Skeletal muscle tissue (tissue), 4 donors: Measurements from ENCODE around the gene NODAL. TPM values are rescaled to one million over a fixed set of nuclear protein-coding genes. Genes with fewer than 3 reads are reported as not detected.
A peak's percentile ranks its signal among the peaks of the same experiment; 100 is the strongest.

ENCODE experiments used
- H3K27ac ChIP-seq: one replicate; pipeline ENCODE4 v1.7.0; 2013; ENCODE audit warnings: mild to moderate bottlenecking, low read depth, low read length, inconsistent platforms
- H3K27me3 ChIP-seq, 3 donors: one replicate each; pipeline ENCODE4 v1.7.0; 2013; ENCODE audit warnings: low read length in 3 of 3; ENCODE audit not compliant: control insufficient read depth in 3 of 3, insufficient read depth in 3 of 3
- H3K36me3 ChIP-seq, 3 donors: one replicate each; pipeline ENCODE4 v1.7.0; 2013; ENCODE audit warnings: low read length in 3 of 3; ENCODE audit not compliant: control insufficient read depth in 3 of 3, insufficient read depth in 3 of 3
- H3K4me1 ChIP-seq, 3 donors: one replicate each; pipeline ENCODE4 v1.7.0; 2013; ENCODE audit warnings: low read length in 3 of 3, mild to moderate bottlenecking in 3 of 3; ENCODE audit not compliant: control insufficient read depth in 3 of 3, insufficient read depth in 3 of 3
- H3K4me3 ChIP-seq, 3 donors: one replicate each; pipeline ENCODE4 v1.7.0; 2013; ENCODE audit warnings: low read length in 3 of 3
- H3K9ac ChIP-seq, 3 donors: one replicate each; pipeline ENCODE4 v1.7.0; 2013; ENCODE audit warnings: low read length in 3 of 3, mild to moderate bottlenecking in 3 of 3, moderate library complexity in 2 of 3, low read depth in 1 of 3
- H3K9me3 ChIP-seq, 3 donors: one replicate each; pipeline ENCODE4 v1.7.0; 2013; ENCODE audit warnings: low read length in 3 of 3; ENCODE audit not compliant: control insufficient read depth in 3 of 3
- total RNA-seq: library from RNA; depleted of rRNA; stranded (reverse); fragments of >200 nt; gene quantifications from one replicate; pipeline ENCODE4 v1.2.3, GENCODE V29; 2014
- donor health status: Osteomylitis.

The NODAL gene
- total RNA-seq, 1 donor from 2014 or later, result not detected

DNA sequence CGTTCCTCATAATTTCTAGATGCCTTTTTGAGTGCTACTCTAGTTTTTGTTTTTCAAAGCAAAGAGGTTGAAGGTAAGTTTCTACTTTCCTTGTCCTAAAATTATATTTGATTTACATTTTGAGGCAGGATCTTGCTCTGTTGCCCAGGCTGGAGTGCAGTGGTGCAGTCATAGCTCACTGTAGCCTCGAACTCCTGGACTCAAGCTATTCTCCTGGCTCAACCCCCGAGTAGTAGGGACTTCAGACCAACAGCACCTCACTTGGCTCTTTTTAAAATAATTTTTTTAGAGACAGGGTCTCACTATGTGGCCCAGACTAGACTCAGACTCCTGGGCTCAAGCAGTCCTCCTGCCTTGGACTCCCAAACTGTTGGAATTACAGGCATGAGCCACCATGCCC is 22.8 kb downstream of the NODAL start:
- Histone ChIP-seq H3K9ac (no peak overlapping the region), H3K36me3 (peaks cover 17 to 31% (median 27%) of the 10 kb centered on the region in 3 donors), H3K4me3 (no peak overlapping the region), H3K27me3 (no peaks in the 10 kb centered on the region), H3K27ac (no peak overlapping the region), H3K4me1 (peaks cover 2 to 13% (median 9%) of the 10 kb centered on the region in 3 donors), H3K9me3 (no peaks in the 10 kb centered on the region)

DNA sequence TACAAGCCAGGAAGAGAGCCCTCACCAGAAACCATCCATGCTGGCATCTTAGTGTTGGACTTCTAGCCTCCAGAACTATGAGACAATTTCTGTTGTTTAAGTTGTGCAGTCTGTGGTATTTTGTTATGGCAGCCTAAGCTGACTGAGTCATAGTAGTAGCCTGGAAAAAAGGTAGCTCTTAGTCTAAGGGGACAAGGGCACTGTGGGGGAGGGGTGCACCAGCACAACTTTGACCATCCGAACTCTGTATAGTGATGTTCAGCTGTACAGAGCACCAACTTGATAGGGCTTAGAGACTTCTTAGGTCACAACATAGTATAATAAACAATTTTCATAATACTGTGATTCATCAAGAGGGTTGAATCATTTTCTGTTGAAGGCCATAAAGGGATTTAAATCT is 23.3 kb downstream of the NODAL start:
- no peak overlapping the region for H3K9ac ChIP-seq
- H3K27ac ChIP-seq, result no peak overlapping the region
- H3K4me3 ChIP-seq, result no peak overlapping the region
- H3K9me3 ChIP-seq, result no peaks in the 10 kb centered on the region
- peaks cover 17 to 29% (median 26%) of the 10 kb centered on the region in 3 donors for H3K36me3 ChIP-seq
- H3K4me1 ChIP-seq, result peaks cover 2 to 9% (median 5%) of the 10 kb centered on the region in 3 donors
- H3K27me3 ChIP-seq, result no peaks in the 10 kb centered on the region

DNA sequence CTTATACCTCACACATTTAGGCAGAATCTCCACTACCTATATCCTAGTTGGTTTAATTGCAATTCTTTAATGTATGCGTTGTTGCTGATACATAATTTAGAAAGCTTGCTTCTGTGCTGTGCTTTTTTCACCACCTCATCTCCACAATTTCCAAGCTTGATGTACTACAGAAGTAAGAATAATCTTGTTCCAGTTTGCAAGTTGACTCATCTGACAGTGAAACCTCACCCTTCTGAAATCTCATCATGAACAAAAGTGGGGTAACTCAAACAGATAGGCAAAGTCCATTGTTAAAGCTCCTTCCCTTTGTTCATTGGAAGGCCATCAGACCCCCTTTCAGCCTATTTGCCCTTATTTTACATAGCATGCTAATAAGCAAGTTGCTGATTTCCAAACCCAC is 23.9 kb downstream of the NODAL start:
- no peaks in the 10 kb centered on the region for H3K27me3 ChIP-seq
- H3K4me3 ChIP-seq, result no peak overlapping the region
- no peaks in the 10 kb centered on the region for H3K9me3 ChIP-seq
- no peak overlapping the region for H3K27ac ChIP-seq
- H3K4me1 ChIP-seq, result peaks cover 0 to 7% (median 0%) of the 10 kb centered on the region in 3 donors
- no peak overlapping the region for H3K9ac ChIP-seq
- peaks cover 17 to 27% (median 22%) of the 10 kb centered on the region in 3 donors for H3K36me3 ChIP-seq

DNA sequence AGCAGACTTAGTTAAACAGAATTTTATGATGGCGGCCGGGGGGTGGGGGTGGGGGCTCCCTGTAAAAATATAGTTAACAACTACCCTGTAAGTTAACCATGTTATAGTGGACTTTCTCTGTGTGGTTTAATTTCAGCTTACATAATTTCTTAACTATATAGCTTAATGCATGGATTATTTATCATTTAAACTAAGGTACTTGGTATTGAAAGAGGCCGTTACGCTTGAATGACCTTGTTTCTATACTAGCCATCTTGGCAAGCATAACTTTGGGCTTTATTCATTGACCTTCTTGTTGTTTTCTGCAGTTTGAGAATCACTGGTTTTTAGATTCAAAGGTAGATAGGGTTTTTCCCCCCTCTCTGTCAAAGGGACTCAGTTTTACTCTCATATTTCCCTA is 29.1 kb downstream of the NODAL start:
- Histone ChIP-seq H3K27ac (no peak overlapping the region), H3K4me1 (peaks cover 11 to 22% (median 18%) of the 10 kb centered on the region in 3 donors)

DNA sequence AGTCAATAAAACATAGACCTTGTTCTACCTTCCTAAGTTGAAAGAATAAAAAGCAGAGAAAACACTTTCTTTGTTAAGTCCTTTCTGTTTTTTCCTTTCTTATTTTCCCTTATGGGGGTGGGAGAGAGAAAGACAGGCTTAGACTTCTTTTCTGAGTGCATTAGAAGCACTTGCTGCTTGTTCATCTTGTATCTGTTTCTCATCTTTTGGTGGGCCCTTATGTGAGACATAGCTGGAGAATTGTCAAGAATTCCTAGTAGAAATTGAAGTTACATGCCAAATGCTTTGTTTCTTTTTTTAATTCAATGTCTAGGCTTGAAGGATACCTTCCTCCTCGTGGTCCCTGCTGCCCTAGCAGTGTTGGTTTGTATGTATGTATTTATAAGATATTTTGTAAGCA is 30.9 kb downstream of the NODAL start:
- no peaks in the 10 kb centered on the region for H3K27me3 ChIP-seq
- H3K9ac ChIP-seq, result no peak overlapping the region
- H3K4me3 ChIP-seq, result no peak overlapping the region
- H3K36me3 ChIP-seq, result no peaks in the 10 kb centered on the region
- H3K9me3 ChIP-seq, result no peaks in the 10 kb centered on the region
- H3K4me1 ChIP-seq, result peaks cover 23 to 32% (median 30%) of the 10 kb centered on the region in 3 donors
- H3K27ac ChIP-seq, result no peak overlapping the region

More for the DNA sequence above, 29.1 kb downstream of the NODAL start:
- no peak overlapping the region for H3K9ac ChIP-seq
- H3K27me3 ChIP-seq, result no peaks in the 10 kb centered on the region
- H3K36me3 ChIP-seq, result no peaks in the 10 kb centered on the region
- H3K4me3 ChIP-seq, result no peak overlapping the region
- no peaks in the 10 kb centered on the region for H3K9me3 ChIP-seq

DNA sequence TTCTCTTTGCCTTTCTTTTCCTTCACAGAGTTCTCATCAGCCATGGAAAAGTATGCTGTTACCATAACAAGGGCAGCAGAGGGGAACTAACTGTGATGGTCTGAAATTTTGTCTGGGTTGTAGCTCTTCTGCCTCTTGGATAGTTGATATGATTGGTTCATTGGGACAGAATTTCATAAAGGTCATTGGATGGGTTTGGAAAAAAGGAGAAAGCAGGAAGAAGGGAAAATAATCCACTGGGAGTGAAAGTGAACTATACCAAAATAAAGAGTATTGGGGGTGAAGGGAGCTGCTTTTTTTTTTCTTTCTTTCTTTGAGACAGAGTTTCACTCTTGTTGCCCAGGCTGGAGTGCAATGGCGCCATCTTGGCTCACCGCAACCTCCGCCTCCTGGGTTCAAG is 31.7 kb downstream of the NODAL start:
- H3K9me3 ChIP-seq, result no peaks in the 10 kb centered on the region
- H3K4me1 ChIP-seq, result peaks cover 27 to 39% (median 39%) of the 10 kb centered on the region in 3 donors
- no peaks in the 10 kb centered on the region for H3K36me3 ChIP-seq
- no peak overlapping the region for H3K9ac ChIP-seq
- H3K27ac ChIP-seq, result no peak overlapping the region
- H3K4me3 ChIP-seq, result no peak overlapping the region
- no peaks in the 10 kb centered on the region for H3K27me3 ChIP-seq

DNA sequence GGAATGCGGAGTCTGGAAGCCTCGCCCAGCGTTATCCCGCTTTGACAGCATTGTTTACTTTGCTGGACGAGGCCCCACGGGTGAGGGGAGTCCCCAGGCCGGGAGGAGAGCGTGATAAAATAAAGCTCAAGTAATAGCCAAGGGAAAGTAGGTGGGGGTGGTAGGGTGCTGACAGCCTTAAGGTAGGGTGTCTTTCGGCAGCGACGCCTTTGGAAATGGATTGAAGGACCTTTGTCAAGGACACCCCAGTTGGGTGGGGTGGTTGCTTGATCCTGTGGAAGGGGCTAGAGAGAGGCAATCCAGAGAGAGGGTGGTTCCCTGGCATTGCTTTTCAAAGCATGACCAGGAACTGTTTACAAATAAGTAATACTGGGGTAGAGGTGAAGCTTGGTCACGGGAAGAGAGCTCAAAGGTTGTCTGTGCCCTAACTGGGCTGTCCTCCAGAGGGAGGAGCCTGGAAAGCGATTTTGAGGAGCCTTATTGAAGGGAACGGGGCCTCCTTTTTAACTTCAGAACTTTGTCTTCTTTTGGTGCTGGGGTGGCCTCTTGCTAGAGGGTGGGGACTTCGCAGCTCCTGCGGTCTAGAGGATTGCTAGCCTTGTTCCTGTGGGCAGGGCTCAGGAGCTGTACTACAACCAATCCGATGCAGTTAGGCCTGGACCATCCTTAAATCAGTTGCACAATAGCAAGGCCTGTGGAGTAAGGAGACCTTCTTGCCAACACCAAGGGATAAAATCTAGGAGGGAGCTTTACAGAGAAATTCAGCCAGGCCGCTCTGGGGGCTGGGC is 36.2 kb downstream of the NODAL start:
- peak overlapping the region; percentile 97 for H3K27ac ChIP-seq
- peak overlapping the region; percentile 96 to 98 (median 98) for H3K9ac ChIP-seq
- no peaks in the 10 kb centered on the region for H3K36me3 ChIP-seq
- peak overlapping the region; percentile 83 to 97 (median 93) for H3K4me3 ChIP-seq
- peaks cover 33 to 44% (median 39%) of the 10 kb centered on the region in 3 donors for H3K4me1 ChIP-seq
- H3K9me3 ChIP-seq, result no peaks in the 10 kb centered on the region
- no peaks in the 10 kb centered on the region for H3K27me3 ChIP-seq

DNA sequence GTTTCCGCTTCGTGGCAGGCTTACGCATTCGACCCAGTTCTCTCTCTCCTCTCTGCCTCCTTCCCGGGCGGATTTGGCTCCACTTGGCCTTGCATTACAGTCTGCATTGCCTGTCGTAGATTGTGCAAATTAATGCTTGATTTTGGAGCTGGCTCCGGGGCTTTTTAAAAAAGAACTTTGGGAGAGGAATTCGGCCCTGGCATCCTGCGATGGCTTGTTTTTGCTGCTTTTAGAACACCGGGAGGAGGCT is 36.8 kb downstream of the NODAL start:
- Histone ChIP-seq H3K4me3 (peak overlapping the region; percentile 83 to 97 (median 93)), H3K36me3 (no peaks in the 10 kb centered on the region), H3K4me1 (peaks cover 33 to 44% (median 39%) of the 10 kb centered on the region in 3 donors), H3K9ac (peak overlapping the region; percentile 96 to 98 (median 98)), H3K27ac (peak overlapping the region; percentile 97), H3K9me3 (no peaks in the 10 kb centered on the region), H3K27me3 (no peaks in the 10 kb centered on the region)

DNA sequence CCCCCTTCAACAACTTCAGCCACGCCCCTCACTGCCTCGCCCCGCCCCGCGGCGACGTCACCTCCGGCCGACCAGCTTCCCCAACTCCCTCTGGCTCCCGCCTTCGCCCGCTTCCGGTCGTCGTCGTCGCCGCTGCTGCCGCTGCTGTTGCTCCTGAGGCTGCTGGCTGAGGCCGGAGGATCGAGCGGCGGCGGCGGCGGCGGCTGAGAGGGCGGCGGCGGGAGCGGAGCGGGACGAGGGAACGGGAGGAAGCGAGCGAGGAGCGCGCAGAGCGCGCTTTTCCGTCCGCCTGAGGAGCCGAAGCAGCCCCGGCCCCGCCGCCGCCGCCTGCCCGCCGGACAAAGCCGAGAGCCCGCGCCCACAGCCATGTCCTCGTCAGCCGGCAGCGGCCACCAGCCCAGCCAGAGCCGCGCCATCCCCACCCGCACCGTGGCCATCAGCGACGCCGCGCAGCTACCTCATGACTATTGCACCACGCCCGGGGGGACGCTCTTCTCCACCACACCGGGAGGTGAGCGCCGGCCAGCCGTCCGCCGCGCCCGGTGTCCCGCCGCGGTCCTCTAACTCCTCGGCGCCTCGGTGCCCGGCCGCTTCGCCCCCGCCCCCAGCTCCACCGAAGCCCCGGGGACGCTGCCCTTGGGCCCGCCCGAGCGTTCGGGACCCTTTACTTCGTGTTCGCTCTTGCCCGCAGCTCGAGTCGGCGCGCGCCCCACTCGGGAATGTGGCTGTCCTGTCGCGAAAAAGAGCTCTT is 37.3 kb downstream of the NODAL start, which contains the start of gene EIF4EBP2:
Gene EIF4EBP2 (plus strand): TSS at position 110 of the 751 bp plus-strand sequence. CDS start 257 bp downstream, at position 367.
- H3K36me3 ChIP-seq, result no peaks in the 10 kb centered on the region
- H3K27me3 ChIP-seq, result no peaks in the 10 kb centered on the region
- no peaks in the 10 kb centered on the region for H3K9me3 ChIP-seq
- H3K27ac ChIP-seq, result peak within 1 kb of the TSS; percentile 97
- peak within 1 kb of the TSS; percentile 83 to 97 (median 93) for H3K4me3 ChIP-seq
- H3K9ac ChIP-seq, result peak within 1 kb of the TSS; percentile 96 to 98 (median 98)
- peaks cover 31 to 44% (median 36%) of the 10 kb centered on the region in 3 donors for H3K4me1 ChIP-seq
